Ishikawa (cell line): ENCODE data around the gene MUSK.

ENCODE experiments used
- CEBPB ChIP-seq: IDR thresholded peaks from 2 replicates; pipeline ENCODE4 v1.6.1; 2012
- TAF1 ChIP-seq: IDR thresholded peaks from 2 replicates; pipeline ENCODE4 v1.6.1; 2012; ENCODE audit warnings: low read depth, mild to moderate bottlenecking
- TF ChIP-seq, protein P1 (sequence below): IDR thresholded peaks from 2 replicates; pipeline ENCODE4 v1.6.1; 2012
- TF ChIP-seq, protein P2 (sequence below): IDR thresholded peaks from 2 replicates; pipeline ENCODE4 v1.6.1; 2012; ENCODE audit warnings: low read depth, mild to moderate bottlenecking

DNA sequence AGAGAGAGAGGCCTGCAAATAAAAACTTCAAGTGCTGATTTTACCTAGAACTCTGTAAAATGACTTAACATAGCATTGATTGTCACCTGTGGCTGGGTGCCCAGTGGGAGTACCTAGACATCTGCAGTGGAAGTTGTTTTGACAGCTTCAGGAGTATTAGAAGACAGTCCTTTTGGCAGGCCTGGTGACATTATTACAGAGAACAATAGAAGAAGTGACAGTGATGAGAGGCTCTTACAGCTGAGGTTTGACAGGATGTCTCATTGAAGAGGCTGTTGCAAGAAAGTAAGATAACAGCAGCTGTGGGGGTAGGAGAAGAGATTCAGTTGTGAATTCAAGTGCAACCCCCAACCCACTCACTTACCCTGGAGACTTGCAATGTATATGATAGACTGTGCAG, 27.9 kb upstream of the MUSK start:
- TF ChIP-seq, protein P1, sequence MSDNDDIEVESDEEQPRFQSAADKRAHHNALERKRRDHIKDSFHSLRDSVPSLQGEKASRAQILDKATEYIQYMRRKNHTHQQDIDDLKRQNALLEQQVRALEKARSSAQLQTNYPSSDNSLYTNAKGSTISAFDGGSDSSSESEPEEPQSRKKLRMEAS, result no peak
- TF ChIP-seq TAF1, result no peak
- TF ChIP-seq, protein P2, sequence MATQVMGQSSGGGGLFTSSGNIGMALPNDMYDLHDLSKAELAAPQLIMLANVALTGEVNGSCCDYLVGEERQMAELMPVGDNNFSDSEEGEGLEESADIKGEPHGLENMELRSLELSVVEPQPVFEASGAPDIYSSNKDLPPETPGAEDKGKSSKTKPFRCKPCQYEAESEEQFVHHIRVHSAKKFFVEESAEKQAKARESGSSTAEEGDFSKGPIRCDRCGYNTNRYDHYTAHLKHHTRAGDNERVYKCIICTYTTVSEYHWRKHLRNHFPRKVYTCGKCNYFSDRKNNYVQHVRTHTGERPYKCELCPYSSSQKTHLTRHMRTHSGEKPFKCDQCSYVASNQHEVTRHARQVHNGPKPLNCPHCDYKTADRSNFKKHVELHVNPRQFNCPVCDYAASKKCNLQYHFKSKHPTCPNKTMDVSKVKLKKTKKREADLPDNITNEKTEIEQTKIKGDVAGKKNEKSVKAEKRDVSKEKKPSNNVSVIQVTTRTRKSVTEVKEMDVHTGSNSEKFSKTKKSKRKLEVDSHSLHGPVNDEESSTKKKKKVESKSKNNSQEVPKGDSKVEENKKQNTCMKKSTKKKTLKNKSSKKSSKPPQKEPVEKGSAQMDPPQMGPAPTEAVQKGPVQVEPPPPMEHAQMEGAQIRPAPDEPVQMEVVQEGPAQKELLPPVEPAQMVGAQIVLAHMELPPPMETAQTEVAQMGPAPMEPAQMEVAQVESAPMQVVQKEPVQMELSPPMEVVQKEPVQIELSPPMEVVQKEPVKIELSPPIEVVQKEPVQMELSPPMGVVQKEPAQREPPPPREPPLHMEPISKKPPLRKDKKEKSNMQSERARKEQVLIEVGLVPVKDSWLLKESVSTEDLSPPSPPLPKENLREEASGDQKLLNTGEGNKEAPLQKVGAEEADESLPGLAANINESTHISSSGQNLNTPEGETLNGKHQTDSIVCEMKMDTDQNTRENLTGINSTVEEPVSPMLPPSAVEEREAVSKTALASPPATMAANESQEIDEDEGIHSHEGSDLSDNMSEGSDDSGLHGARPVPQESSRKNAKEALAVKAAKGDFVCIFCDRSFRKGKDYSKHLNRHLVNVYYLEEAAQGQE, result no peak
- no peak for TF ChIP-seq CEBPB
